ENCODE results near the gene DOCK1.

DOCK1 gene

GRCh38 chr10:127243490-127244272 is 338.5 kb downstream of the DOCK1 start:
- peak; percentile 77 for DNase-seq

GRCh38 chr10:127245456-127245855 is 340.2 kb downstream of the DOCK1 start:
- DNase-seq: no peak

- no peak for DNase-seq
These were observed 344.8 kb downstream of the DOCK1 start for GRCh38 chr10:127250031-127250430.

- no peak for DNase-seq
These were observed 347.6 kb downstream of the DOCK1 start for GRCh38 chr10:127252818-127253217.

GRCh38 chr10:127254276-127254675 is 349.0 kb downstream of the DOCK1 start:
- DNase-seq: no peak

- DNase-seq: no peak
These were observed 352.2 kb downstream of the DOCK1 start for GRCh38 chr10:127257395-127257794.

GRCh38 chr10:127259347-127259746 is 354.1 kb downstream of the DOCK1 start:
- no peak for DNase-seq

GRCh38 chr10:127262606-127263005 is 357.4 kb downstream of the DOCK1 start:
- no peak for DNase-seq

GRCh38 chr10:127265288-127265687 is 360.1 kb downstream of the DOCK1 start:
- no peak for DNase-seq

GRCh38 chr10:127266431-127266830 is 361.2 kb downstream of the DOCK1 start:
- DNase-seq: no peak

GRCh38 chr10:127267442-127267841 is 362.2 kb downstream of the DOCK1 start:
- DNase-seq: no peak

- DNase-seq: no peak
These were observed 366.8 kb downstream of the DOCK1 start for GRCh38 chr10:127272076-127272475.

- peak; percentile 38 for DNase-seq
These were observed 370.0 kb downstream of the DOCK1 start for GRCh38 chr10:127275272-127275671.

- peak; percentile 24 for DNase-seq
These were observed 370.7 kb downstream of the DOCK1 start for GRCh38 chr10:127275793-127276450.

GRCh38 chr10:127276794-127277462 is 371.7 kb downstream of the DOCK1 start:
- peak; percentile 18 for DNase-seq

GRCh38 chr10:127278001-127278400 is 372.8 kb downstream of the DOCK1 start:
- DNase-seq: peak; percentile 13

- peak; percentile 3 for DNase-seq
These were observed 374.1 kb downstream of the DOCK1 start for GRCh38 chr10:127279334-127279774.

GRCh38 chr10:127280446-127280845 is 375.2 kb downstream of the DOCK1 start:
- peak; percentile 20 for DNase-seq

- DNase-seq: peak; percentile 35
These were observed 377.8 kb downstream of the DOCK1 start for GRCh38 chr10:127283017-127283416.

- no peak for DNase-seq
These were observed 378.3 kb downstream of the DOCK1 start for GRCh38 chr10:127283576-127283975.

- no peak for DNase-seq
These were observed 385.6 kb downstream of the DOCK1 start for GRCh38 chr10:127290850-127291249.

- DNase-seq: peak; percentile 16
These were observed 386.1 kb downstream of the DOCK1 start for GRCh38 chr10:127291329-127291728.

GRCh38 chr10:127292888-127293287 is 387.7 kb downstream of the DOCK1 start:
- DNase-seq: peak; percentile 40

- no peak for DNase-seq
These were observed 388.4 kb downstream of the DOCK1 start for GRCh38 chr10:127293640-127294039.
